PFSK-1 (cell line): ENCODE data around the gene ARID4B.

Experiments
- FOXP2 ChIP-seq: optimal IDR thresholded peaks from 2 replicates; pipeline ENCODE3; 2011; ENCODE audit warnings: borderline replicate concordance, control low read depth, inconsistent platforms; ENCODE audit not compliant: insufficient read depth; ENCODE audit errors: extremely low read length, extremely low read depth
- POLR2AphosphoS5 ChIP-seq: IDR thresholded peaks from 2 replicates; pipeline ENCODE4 v1.6.1; 2012; ENCODE audit warnings: low read depth, mild to moderate bottlenecking, control low read depth, low read length, moderate library complexity
- REST ChIP-seq, 2 experiments: IDR thresholded peaks; 2 replicates each; pipeline versions ENCODE4 v1.6.1 to v1.8.0; 2011 to 2012; ENCODE audit warnings: low read depth in 2 of 2, low read length in 2 of 2, control low read depth in 1 of 2, inconsistent platforms in 1 of 2, mild to moderate bottlenecking in 1 of 2, moderate library complexity in 1 of 2; ENCODE audit not compliant: insufficient read depth in 1 of 2
- SIN3A ChIP-seq: IDR thresholded peaks from 2 replicates; pipeline ENCODE4 v1.6.1; 2012; ENCODE audit warnings: mild to moderate bottlenecking, low read length, moderate library complexity, borderline replicate concordance; ENCODE audit not compliant: insufficient read depth
- TAF1 ChIP-seq: IDR thresholded peaks from 2 replicates; pipeline ENCODE4 v1.6.1; 2012; ENCODE audit warnings: low read length, control low read depth, borderline replicate concordance; ENCODE audit not compliant: insufficient read depth

Gene ARID4B

GRCh38 chr1:235229868-235230267 is 98.1 kb downstream of the ARID4B start:
- TF ChIP-seq TAF1 (no peak), POLR2AphosphoS5 (no peak), REST (IDR thresholded peaks at IDR 0.05; ENCODE audit: insufficient read depth in 1 of 2, low read depth in 2 of 2, low read length in 2 of 2) (no peak), FOXP2 (no peak), SIN3A (no peak)

DNA sequence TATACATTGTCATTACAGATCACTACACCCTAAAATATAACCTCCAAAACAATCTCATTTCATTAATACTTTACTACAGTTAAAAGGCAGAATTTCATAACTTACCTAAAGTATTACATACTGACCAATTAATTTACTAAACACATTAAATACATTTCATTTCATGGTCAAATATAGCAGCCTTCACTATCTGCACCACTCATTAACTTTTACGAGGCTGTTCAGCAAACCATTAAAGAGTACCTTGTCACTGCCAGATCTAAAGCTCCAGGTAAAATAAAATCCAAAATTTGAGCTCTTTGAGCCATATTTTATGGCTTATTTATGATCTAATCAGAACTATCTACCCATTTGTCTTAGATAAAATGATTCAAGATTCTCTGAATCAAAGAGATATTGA is 100.6 kb downstream of the ARID4B start:
- TF ChIP-seq REST (IDR thresholded peaks at IDR 0.05; ENCODE audit: insufficient read depth in 1 of 2, low read depth in 2 of 2, low read length in 2 of 2) = no peak
- no peak for TF ChIP-seq POLR2AphosphoS5
- no peak for TF ChIP-seq FOXP2
- TF ChIP-seq SIN3A = no peak
- no peak for TF ChIP-seq TAF1

DNA sequence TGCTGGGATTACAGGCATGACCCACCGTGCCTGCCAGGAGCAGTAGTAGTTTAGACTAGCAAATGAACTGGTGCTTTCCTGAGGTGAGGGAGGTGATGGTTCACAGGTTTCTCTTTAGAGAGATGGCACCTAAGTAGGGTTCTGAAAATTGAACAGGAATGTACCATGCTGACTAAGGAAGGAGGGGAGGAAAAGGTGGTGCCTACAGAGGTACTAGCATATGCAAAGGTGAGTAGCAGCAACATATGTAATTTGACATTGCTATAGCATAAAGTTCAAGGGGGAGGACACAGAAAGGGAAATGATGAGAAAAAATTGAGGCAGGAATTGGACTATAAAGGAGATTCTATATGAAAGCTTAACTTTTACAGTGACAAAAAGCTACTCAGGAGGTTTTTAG is 101.0 kb downstream of the ARID4B start:
- TF ChIP-seq SIN3A = no peak
- TF ChIP-seq TAF1 = no peak
- no peak for TF ChIP-seq POLR2AphosphoS5
- TF ChIP-seq FOXP2 = no peak
- TF ChIP-seq REST (IDR thresholded peaks at IDR 0.05; ENCODE audit: insufficient read depth in 1 of 2, low read depth in 2 of 2, low read length in 2 of 2) = no peak

DNA sequence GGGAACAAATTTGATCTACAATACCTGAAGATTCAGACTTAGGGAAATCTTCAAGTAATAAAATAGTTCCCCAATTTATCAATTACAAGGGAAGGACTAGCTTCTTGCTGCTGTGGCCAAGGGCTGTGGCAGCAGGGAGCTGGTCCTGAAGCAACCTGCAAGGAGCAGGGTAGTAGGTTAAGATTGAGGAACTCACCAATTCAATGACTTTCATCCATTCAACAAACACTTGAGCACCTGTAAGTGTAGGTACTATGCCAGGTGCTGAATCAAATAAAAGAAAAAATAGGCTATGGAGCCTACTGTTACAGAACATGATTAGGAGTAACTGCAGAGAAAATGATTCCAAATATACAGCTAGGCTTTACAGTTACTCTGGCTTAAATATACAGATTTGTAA is 102.7 kb downstream of the ARID4B start:
- no peak for TF ChIP-seq TAF1
- no peak for TF ChIP-seq REST (IDR thresholded peaks at IDR 0.05; ENCODE audit: insufficient read depth in 1 of 2, low read depth in 2 of 2, low read length in 2 of 2)
- no peak for TF ChIP-seq FOXP2
- TF ChIP-seq POLR2AphosphoS5 = no peak
- TF ChIP-seq SIN3A = no peak

DNA sequence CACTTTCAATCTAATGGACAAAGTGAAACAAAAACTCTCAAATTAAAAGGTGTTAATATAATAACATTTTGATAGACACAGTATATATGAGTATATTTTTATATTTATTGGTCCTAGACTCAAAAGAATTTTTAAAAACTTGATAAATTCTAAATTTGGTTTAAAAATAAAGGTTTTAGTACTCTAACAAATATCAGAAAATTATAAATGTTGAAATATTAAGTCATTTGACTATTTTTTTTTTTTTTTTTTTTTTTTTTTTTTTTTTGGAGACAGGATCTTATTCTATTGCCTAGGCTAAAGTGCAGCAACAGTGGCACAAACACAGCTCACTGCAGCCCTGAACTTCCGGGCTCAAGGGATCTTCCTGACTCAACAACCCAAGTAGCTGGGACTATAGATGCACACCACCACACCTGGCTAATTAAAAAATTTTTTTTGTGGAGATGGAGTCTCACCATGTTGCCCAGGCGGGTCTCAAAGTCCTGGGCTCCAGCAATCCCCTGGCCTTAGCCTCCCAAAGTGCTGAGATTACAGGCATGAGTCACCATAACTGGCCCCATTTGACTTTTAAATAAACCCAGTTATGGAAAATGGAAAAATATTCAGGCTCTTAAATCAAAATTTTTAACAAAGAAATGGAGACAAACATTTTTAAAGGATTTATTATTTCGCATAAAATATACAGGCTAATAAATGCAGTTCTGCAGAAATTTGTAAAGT is 106.2 kb downstream of the ARID4B start:
- TF ChIP-seq REST (IDR thresholded peaks at IDR 0.05; ENCODE audit: insufficient read depth in 1 of 2, low read depth in 2 of 2, low read length in 2 of 2) (no peak), POLR2AphosphoS5 (no peak), SIN3A (no peak), TAF1 (no peak), FOXP2 (no peak)
